ENCODE results near the gene TTC13. TPM values are rescaled to one million over a fixed set of nuclear protein-coding genes. Genes with fewer than 3 reads are reported as not detected.
A peak's percentile ranks its signal among the peaks of the same experiment; 100 is the strongest.

TTC13 gene
- total RNA-seq, 1 donor from 2014 or later: 20.9 TPM

DNA sequence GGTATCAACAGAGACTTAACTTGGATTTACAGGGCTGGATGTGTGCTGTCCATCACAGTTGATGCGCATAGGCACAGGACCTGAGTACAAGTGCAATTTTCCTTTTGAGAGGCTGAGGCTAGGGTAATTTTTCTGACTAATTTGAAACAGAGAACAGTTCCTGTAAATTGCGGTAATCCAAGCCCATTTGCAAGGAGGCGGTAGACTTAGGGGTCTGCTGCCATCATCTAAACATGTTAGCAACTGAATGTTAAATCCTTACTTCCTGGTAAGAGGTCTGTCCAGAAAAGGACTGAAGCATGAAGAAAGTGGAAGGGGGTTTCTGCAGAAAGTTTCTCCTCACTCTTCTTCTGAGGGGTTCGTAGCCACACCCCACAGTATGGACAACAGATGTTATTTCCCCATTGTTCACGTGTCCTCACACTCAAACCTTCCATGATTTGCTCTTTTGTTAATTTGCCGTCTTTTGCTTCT lies 86.6 kb downstream of the TTC13 start:
- H3K36me3 Mint-ChIP-seq (ENCODE audit: low read depth): no peaks in the 10 kb centered on the region
- TF ChIP-seq, protein P1, sequence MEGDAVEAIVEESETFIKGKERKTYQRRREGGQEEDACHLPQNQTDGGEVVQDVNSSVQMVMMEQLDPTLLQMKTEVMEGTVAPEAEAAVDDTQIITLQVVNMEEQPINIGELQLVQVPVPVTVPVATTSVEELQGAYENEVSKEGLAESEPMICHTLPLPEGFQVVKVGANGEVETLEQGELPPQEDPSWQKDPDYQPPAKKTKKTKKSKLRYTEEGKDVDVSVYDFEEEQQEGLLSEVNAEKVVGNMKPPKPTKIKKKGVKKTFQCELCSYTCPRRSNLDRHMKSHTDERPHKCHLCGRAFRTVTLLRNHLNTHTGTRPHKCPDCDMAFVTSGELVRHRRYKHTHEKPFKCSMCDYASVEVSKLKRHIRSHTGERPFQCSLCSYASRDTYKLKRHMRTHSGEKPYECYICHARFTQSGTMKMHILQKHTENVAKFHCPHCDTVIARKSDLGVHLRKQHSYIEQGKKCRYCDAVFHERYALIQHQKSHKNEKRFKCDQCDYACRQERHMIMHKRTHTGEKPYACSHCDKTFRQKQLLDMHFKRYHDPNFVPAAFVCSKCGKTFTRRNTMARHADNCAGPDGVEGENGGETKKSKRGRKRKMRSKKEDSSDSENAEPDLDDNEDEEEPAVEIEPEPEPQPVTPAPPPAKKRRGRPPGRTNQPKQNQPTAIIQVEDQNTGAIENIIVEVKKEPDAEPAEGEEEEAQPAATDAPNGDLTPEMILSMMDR (conservative IDR thresholded peaks at IDR 0.05): no peak

GRCh38 chr1:230891413-230891812 lies 87.2 kb downstream of the TTC13 start:
- TF ChIP-seq, protein P1 (conservative IDR thresholded peaks at IDR 0.05): no peak
- H3K4me1 Mint-ChIP-seq: peaks cover 14% of the 10 kb centered on the region
- H3K4me3 Mint-ChIP-seq: no peak overlapping the region
- H3K27me3 Mint-ChIP-seq (ENCODE audit: low read depth): no peaks in the 10 kb centered on the region
- no peak for DNase-seq (ENCODE audit: low read depth, low spot score)
- H3K36me3 Mint-ChIP-seq (ENCODE audit: low read depth): no peaks in the 10 kb centered on the region
- H3K9me3 Mint-ChIP-seq: no peaks in the 10 kb centered on the region
- H3K27ac Mint-ChIP-seq (ENCODE audit: unreplicated experiment): no peak overlapping the region

More for the DNA sequence above, 86.6 kb downstream of the TTC13 start:
- Mint-ChIP-seq H3K9me3 (no peaks in the 10 kb centered on the region), H3K4me1 (peaks cover 14% of the 10 kb centered on the region), H3K27ac (ENCODE audit: unreplicated experiment) (no peak overlapping the region), H3K27me3 (ENCODE audit: low read depth) (no peaks in the 10 kb centered on the region), H3K4me3 (no peak overlapping the region)
- no peak for DNase-seq (ENCODE audit: low read depth, low spot score)

DNA sequence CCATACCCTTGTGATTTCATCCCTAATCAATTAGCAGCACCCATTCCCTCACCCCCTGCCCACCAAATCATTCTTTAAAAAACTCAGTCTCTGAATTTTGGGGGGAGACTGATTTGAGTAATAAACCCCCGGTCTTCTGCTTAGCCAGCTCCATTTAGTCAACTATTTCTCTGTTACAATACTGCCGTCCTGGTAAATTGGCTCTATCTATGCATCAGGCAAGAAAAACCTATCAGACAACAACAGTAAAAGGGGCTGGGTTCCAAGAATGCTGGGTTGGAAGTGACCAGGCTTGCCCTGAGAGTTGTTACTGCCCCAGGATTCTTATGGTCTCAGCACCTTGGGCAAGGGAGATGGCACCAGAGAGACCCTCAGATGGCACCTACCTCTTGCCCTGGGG lies 94.0 kb downstream of the TTC13 start:
- TF ChIP-seq, protein P1 (conservative IDR thresholded peaks at IDR 0.05): no peak
- no peak overlapping the region for H3K27ac Mint-ChIP-seq (ENCODE audit: unreplicated experiment)
- H3K4me1 Mint-ChIP-seq: peaks cover 26% of the 10 kb centered on the region
- peaks cover 5% of the 10 kb centered on the region for H3K9me3 Mint-ChIP-seq
- H3K36me3 Mint-ChIP-seq (ENCODE audit: low read depth): peaks cover 4% of the 10 kb centered on the region
- H3K4me3 Mint-ChIP-seq: no peak overlapping the region
- no peak for DNase-seq (ENCODE audit: low read depth, low spot score)
- peaks cover 4% of the 10 kb centered on the region for H3K27me3 Mint-ChIP-seq (ENCODE audit: low read depth)

DNA sequence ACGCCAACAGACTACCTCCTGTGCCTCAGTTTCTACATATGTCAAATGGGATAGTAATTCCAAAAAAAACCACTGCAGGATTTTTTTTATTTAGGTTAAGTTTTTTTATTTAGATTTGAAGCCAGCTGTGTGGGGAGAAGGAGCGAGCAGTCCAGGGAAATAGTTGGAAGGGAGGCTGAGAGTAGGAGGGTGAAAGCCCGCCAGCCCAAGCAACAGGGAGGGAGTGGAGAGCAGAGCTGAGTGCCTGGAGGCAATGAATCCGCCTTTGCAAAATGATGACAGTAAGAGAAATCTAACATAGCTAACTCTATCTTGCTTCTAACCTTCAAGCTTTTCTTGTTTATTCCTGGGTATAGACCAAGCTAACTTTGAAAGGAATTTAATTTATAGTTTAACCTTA lies 94.7 kb downstream of the TTC13 start:
- Mint-ChIP-seq H3K36me3 (ENCODE audit: low read depth) (peaks cover 4% of the 10 kb centered on the region), H3K4me3 (no peak overlapping the region), H3K27me3 (ENCODE audit: low read depth) (peaks cover 4% of the 10 kb centered on the region), H3K9me3 (peaks cover 5% of the 10 kb centered on the region), H3K4me1 (peaks cover 30% of the 10 kb centered on the region), H3K27ac (ENCODE audit: unreplicated experiment) (no peak overlapping the region)
- no peak for DNase-seq (ENCODE audit: low read depth, low spot score)
- TF ChIP-seq, protein P1 (conservative IDR thresholded peaks at IDR 0.05): no peak

GRCh38 chr1:230879778-230880177 lies 98.9 kb downstream of the TTC13 start:
- Mint-ChIP-seq H3K9me3 (peaks cover 5% of the 10 kb centered on the region), H3K4me3 (no peak overlapping the region), H3K4me1 (peaks cover 38% of the 10 kb centered on the region), H3K27ac (ENCODE audit: unreplicated experiment) (peak overlapping the region; percentile 67), H3K36me3 (ENCODE audit: low read depth) (no peaks in the 10 kb centered on the region), H3K27me3 (ENCODE audit: low read depth) (peaks cover 4% of the 10 kb centered on the region)
- no peak for DNase-seq (ENCODE audit: low read depth, low spot score)
- TF ChIP-seq, protein P1 (conservative IDR thresholded peaks at IDR 0.05): no peak
